HepG2 (cell line): Measurements from ENCODE around the gene HRH3. TPM values are rescaled to one million over a fixed set of nuclear protein-coding genes. Genes with fewer than 3 reads are reported as not detected.

ENCODE experiments used
- CC2D1A ChIP-seq: sonication (generic); formaldehyde crosslinking; IDR thresholded peaks from 2 replicates; pipeline ENCODE4 v1.8.1; 2023; ENCODE audit warnings: mild to moderate bottlenecking, missing genetic modification reagents
- ESRRA ChIP-seq: sonication (generic); formaldehyde crosslinking; IDR thresholded peaks from 2 replicates; pipeline ENCODE4 v1.5.1; 2020; ENCODE audit warnings: mild to moderate bottlenecking, low read depth, missing genetic modification reagents
- FOXA1 ChIP-seq, 2 experiments: fragments of 450-650 bp in 1 of 2; sonication (generic) in 1 of 2; formaldehyde crosslinking in 1 of 2; IDR thresholded peaks; 2 replicates each; pipeline versions ENCODE4 v1.4.0 to v1.6.1; 2016 to 2020; ENCODE audit warnings: missing genetic modification reagents in 1 of 2
- HMG20A ChIP-seq: IDR thresholded peaks from 2 replicates; pipeline ENCODE4 v1.6.1; 2016; ENCODE audit warnings: borderline replicate concordance
- MEF2D ChIP-seq: sonication (generic); formaldehyde crosslinking; IDR thresholded peaks from 2 replicates; pipeline ENCODE4 v1.5.1; 2020; ENCODE audit warnings: mild to moderate bottlenecking, missing genetic modification reagents
- MTA1 ChIP-seq: sonication (generic); formaldehyde crosslinking; IDR thresholded peaks from 2 replicates; pipeline ENCODE4 v1.4.0; 2020; ENCODE audit warnings: missing genetic modification reagents, mild to moderate bottlenecking, borderline replicate concordance
- NCOA1 ChIP-seq: sonication (generic); formaldehyde crosslinking; IDR thresholded peaks from 2 replicates; pipeline ENCODE4 v1.9.0; 2021; ENCODE audit warnings: missing genetic modification reagents
- STAG1 ChIP-seq: sonication (generic); formaldehyde crosslinking; IDR thresholded peaks from 2 replicates; pipeline ENCODE4 v1.4.0; 2020; ENCODE audit warnings: missing genetic modification reagents
- ZNF260 ChIP-seq: sonication (generic); formaldehyde crosslinking; IDR thresholded peaks from 2 replicates; pipeline ENCODE4 v1.4.0; 2020; ENCODE audit warnings: missing genetic modification reagents, low read depth, mild to moderate bottlenecking, borderline replicate concordance
- ZNF263 ChIP-seq: sonication (generic); formaldehyde crosslinking; IDR thresholded peaks from 2 replicates; pipeline ENCODE4 v1.4.0; 2020; ENCODE audit warnings: missing genetic modification reagents
- ZNF446 ChIP-seq: sonication (generic); formaldehyde crosslinking; IDR thresholded peaks from 2 replicates; pipeline ENCODE4 v1.5.0; 2020; ENCODE audit warnings: mild to moderate bottlenecking, missing genetic modification reagents
- ZNF501 ChIP-seq: sonication (generic); formaldehyde crosslinking; IDR thresholded peaks from 2 replicates; pipeline ENCODE4 v1.5.1; 2020; ENCODE audit warnings: mild to moderate bottlenecking, moderate library complexity, missing genetic modification reagents
- ZNF792 ChIP-seq: IDR thresholded peaks from 2 replicates; pipeline ENCODE4 v1.6.1; 2016
- ZSCAN29 ChIP-seq: sonication (generic); formaldehyde crosslinking; conservative IDR thresholded peaks from 2 replicates; pipeline ENCODE4 v1.4.0; 2020; ENCODE audit warnings: mild to moderate bottlenecking, missing genetic modification reagents
- polyA plus RNA-seq, 8 experiments: library from polyadenylated mRNA; depleted of rRNA in 3 of 8; stranded (reverse) in 7 of 8; unstranded in 1 of 8; fragments of >200 nt; fragmentation: Illumina TruSeq in 4 of 8; extraction: Trizol in 4 of 8; gene quantifications; 2 replicates each; pipeline versions ENCODE4 v1.2.1 to v1.2.3, GENCODE V29; 2011 to 2016; ENCODE audit warnings: low read depth in 4 of 8, missing spikeins in 1 of 8, mixed read lengths in 1 of 8; ENCODE audit not compliant: insufficient read depth in 1 of 8
- total RNA-seq, 5 experiments: library from RNA; depleted of rRNA; stranded (reverse); fragments of >200 nt; fragmentation: Illumina TruSeq; extraction: Trizol; gene quantifications; 2 replicates each; pipeline ENCODE4 v1.2.3, GENCODE V29; 2016; ENCODE audit warnings: low read depth in 1 of 5
- TF ChIP-seq, protein P1 (sequence below): sonication (generic); formaldehyde crosslinking; IDR thresholded peaks from 2 replicates; pipeline ENCODE4; 2020; ENCODE audit warnings: missing genetic modification reagents, mild to moderate bottlenecking, borderline replicate concordance
- TF ChIP-seq, protein P2 (sequence below): sonication (generic); formaldehyde crosslinking; IDR thresholded peaks from 2 replicates; pipeline ENCODE4 v1.8.0; 2022; ENCODE audit warnings: missing genetic modification reagents, mild to moderate bottlenecking, moderate library complexity, borderline replicate concordance
- TF ChIP-seq, protein P3 (sequence below): sonication (generic); formaldehyde crosslinking; IDR thresholded peaks from 2 replicates; pipeline ENCODE4 v1.8.1; 2023; ENCODE audit warnings: mild to moderate bottlenecking, inconsistent platforms, moderate library complexity, missing genetic modification reagents, borderline replicate concordance
- TF ChIP-seq, protein P4 (sequence below): sonication (generic); formaldehyde crosslinking; IDR thresholded peaks from 2 replicates; pipeline ENCODE4 v1.9.0; 2021; ENCODE audit warnings: missing genetic modification reagents, borderline replicate concordance
- TF ChIP-seq, protein P5 (sequence below): sonication (generic); formaldehyde crosslinking; IDR thresholded peaks from 2 replicates; pipeline ENCODE4 v1.5.0; 2020; ENCODE audit warnings: missing genetic modification reagents

The HRH3 gene
- total and polyA plus RNA-seq, 2 of the 13 experiments (the other 11 are each of a cell fraction or from before 2014, with no cell fraction given), result 0.18 TPM; not detected in 1

DNA sequence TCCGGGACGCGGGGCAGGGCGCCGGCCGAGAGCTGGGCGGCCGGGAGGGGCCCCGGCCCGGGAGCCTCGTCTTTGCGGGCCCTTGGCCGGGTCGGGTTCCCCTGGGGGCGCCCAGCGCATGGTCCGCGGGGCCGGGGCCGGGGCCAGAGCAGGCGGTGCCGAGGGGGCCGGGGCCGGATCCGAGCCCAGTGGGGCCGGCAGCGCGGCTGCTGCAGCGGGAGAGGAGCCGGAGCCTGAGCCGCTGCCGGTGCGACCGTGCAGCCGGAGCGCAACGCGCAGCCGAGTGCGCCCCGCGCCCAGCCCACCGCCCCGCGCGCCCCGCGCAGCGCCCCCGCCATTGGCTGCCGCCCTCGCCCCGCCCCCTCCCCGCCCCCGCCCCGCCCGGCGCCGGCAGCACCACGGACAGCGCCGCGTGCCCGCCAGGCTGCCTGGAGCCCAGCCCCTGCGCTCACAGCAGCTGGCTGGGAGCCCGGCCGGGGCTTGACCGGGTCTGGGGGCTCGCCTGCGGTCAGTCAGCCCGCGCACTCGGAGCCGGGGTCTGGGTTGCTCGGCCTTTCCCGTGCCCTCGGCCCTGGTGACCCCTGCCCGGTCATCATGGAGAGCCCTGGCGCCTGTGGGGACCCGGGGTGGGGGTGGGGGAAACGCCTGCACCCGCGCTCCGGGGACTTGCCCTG lies at the start of gene HRH3 (continued):
- TF ChIP-seq, protein P1, sequence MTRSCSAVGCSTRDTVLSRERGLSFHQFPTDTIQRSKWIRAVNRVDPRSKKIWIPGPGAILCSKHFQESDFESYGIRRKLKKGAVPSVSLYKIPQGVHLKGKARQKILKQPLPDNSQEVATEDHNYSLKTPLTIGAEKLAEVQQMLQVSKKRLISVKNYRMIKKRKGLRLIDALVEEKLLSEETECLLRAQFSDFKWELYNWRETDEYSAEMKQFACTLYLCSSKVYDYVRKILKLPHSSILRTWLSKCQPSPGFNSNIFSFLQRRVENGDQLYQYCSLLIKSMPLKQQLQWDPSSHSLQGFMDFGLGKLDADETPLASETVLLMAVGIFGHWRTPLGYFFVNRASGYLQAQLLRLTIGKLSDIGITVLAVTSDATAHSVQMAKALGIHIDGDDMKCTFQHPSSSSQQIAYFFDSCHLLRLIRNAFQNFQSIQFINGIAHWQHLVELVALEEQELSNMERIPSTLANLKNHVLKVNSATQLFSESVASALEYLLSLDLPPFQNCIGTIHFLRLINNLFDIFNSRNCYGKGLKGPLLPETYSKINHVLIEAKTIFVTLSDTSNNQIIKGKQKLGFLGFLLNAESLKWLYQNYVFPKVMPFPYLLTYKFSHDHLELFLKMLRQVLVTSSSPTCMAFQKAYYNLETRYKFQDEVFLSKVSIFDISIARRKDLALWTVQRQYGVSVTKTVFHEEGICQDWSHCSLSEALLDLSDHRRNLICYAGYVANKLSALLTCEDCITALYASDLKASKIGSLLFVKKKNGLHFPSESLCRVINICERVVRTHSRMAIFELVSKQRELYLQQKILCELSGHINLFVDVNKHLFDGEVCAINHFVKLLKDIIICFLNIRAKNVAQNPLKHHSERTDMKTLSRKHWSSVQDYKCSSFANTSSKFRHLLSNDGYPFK (CRISPR knock-in tag), result no peak
- no peak for TF ChIP-seq CC2D1A
- 0 out of 2 replicates have a peak, but pooled peaks have one; percentile 33 for TF ChIP-seq MTA1 (CRISPR knock-in tag)
- TF ChIP-seq ZNF260 (CRISPR knock-in tag), result no peak
- TF ChIP-seq ESRRA, result peak; percentile 56; the same call in 1 of the 2 replicates
- peak; percentile 31; the same call in 1 of the 2 replicates for TF ChIP-seq ZNF263 (CRISPR knock-in tag)
- TF ChIP-seq NCOA1 (CRISPR knock-in tag), result no peak
- TF ChIP-seq FOXA1 (IDR thresholded peaks at IDR 0.05), result no peak
- no peak for TF ChIP-seq FOXA1 (CRISPR knock-in tag; IDR thresholded peaks at IDR 0.05)
- peak; percentile 88; the same call in 1 of the 2 replicates for TF ChIP-seq ZNF792 (CRISPR knock-in tag)
- TF ChIP-seq HMG20A, result no peak
- no peak for TF ChIP-seq MEF2D (CRISPR knock-in tag)
- TF ChIP-seq ZNF501 (CRISPR knock-in tag), result peak; percentile 46; the same call in 1 of the 2 replicates
- TF ChIP-seq, protein P2, sequence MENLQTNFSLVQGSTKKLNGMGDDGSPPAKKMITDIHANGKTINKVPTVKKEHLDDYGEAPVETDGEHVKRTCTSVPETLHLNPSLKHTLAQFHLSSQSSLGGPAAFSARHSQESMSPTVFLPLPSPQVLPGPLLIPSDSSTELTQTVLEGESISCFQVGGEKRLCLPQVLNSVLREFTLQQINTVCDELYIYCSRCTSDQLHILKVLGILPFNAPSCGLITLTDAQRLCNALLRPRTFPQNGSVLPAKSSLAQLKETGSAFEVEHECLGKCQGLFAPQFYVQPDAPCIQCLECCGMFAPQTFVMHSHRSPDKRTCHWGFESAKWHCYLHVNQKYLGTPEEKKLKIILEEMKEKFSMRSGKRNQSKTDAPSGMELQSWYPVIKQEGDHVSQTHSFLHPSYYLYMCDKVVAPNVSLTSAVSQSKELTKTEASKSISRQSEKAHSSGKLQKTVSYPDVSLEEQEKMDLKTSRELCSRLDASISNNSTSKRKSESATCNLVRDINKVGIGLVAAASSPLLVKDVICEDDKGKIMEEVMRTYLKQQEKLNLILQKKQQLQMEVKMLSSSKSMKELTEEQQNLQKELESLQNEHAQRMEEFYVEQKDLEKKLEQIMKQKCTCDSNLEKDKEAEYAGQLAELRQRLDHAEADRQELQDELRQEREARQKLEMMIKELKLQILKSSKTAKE (CRISPR knock-in tag), result no peak
- TF ChIP-seq, protein P3, sequence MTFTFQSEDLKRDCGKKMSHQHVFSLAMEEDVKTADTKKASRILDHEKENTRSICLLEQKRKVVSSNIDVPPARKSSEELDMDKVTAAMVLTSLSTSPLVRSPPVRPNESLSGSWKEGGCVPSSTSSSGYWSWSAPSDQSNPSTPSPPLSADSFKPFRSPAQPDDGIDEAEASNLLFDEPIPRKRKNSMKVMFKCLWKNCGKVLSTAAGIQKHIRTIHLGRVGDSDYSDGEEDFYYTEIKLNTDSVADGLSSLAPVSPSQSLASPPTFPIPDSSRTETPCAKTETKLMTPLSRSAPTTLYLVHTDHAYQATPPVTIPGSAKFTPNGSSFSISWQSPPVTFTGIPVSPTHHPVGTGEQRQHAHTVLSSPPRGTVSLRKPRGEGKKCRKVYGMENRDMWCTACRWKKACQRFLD (CRISPR knock-in tag), result 0 out of 2 replicates have a peak, but pooled peaks have one; percentile 25
- 0 out of 2 replicates have a peak, but pooled peaks have one; percentile 42 for TF ChIP-seq ZSCAN29 (CRISPR knock-in tag)
- TF ChIP-seq ZNF446, result peak; percentile 72; the same call in 1 of the 2 replicates
- TF ChIP-seq, protein P4, sequence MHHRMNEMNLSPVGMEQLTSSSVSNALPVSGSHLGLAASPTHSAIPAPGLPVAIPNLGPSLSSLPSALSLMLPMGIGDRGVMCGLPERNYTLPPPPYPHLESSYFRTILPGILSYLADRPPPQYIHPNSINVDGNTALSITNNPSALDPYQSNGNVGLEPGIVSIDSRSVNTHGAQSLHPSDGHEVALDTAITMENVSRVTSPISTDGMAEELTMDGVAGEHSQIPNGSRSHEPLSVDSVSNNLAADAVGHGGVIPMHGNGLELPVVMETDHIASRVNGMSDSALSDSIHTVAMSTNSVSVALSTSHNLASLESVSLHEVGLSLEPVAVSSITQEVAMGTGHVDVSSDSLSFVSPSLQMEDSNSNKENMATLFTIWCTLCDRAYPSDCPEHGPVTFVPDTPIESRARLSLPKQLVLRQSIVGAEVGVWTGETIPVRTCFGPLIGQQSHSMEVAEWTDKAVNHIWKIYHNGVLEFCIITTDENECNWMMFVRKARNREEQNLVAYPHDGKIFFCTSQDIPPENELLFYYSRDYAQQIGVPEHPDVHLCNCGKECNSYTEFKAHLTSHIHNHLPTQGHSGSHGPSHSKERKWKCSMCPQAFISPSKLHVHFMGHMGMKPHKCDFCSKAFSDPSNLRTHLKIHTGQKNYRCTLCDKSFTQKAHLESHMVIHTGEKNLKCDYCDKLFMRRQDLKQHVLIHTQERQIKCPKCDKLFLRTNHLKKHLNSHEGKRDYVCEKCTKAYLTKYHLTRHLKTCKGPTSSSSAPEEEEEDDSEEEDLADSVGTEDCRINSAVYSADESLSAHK (CRISPR knock-in tag), result 0 out of 2 replicates have a peak, but pooled peaks have one; percentile 88
- peak; percentile 6; the same call in 1 of the 2 replicates for TF ChIP-seq STAG1
- TF ChIP-seq, protein P5, sequence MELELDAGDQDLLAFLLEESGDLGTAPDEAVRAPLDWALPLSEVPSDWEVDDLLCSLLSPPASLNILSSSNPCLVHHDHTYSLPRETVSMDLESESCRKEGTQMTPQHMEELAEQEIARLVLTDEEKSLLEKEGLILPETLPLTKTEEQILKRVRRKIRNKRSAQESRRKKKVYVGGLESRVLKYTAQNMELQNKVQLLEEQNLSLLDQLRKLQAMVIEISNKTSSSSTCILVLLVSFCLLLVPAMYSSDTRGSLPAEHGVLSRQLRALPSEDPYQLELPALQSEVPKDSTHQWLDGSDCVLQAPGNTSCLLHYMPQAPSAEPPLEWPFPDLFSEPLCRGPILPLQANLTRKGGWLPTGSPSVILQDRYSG (CRISPR knock-in tag), result peak; percentile 89; the same call in 1 of the 2 replicates
